ENCODE data around the gene DEPDC1.
"Not testable (repeated sequence)": the region's sequence is repeated elsewhere in the genome, so short reads cannot be mapped to it uniquely, and the experiment has no call there.

DEPDC1 gene

DNA sequence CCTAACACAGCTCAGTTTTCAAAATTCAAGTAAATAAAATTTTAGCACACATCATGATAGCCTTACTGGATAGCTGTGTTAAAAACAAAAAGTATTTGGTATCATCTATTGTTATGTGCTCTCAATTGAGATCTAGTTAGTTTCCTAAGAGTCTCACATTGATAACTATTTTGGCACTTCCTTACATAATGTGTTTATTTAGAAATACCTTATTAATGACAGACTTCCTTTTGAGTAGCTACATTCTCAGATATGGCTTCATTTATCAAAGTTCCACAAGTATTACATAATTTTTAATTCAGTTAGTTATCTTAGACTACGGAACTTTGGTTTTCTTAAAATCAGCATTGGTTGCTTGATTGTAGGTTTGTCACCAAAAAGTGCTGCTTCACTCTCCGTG lies 20.3 kb downstream of the DEPDC1 start:
- not testable (repeated sequence) for H3K9me3 ChIP-seq (ENCODE audit: control insufficient read depth, low read length); H3K4me1 ChIP-seq (ENCODE audit: control insufficient read depth, insufficient read depth, low read length, poor library complexity, severe bottlenecking); H3K4me3 ChIP-seq (ENCODE audit: extremely low read depth, insufficient read depth, low read length, poor library complexity, severe bottlenecking); H3K27ac ChIP-seq (ENCODE audit: low read depth, low read length, severe bottlenecking)
- WGBS, 2 experiments (ENCODE audit: insufficient coverage in 2 of 2): no CpG with 5 or more reads among the region's 2 CpGs
- peaks cover 36% of the 10 kb centered on the region for H3K36me3 ChIP-seq (ENCODE audit: control insufficient read depth, insufficient read depth, low read length)

DNA sequence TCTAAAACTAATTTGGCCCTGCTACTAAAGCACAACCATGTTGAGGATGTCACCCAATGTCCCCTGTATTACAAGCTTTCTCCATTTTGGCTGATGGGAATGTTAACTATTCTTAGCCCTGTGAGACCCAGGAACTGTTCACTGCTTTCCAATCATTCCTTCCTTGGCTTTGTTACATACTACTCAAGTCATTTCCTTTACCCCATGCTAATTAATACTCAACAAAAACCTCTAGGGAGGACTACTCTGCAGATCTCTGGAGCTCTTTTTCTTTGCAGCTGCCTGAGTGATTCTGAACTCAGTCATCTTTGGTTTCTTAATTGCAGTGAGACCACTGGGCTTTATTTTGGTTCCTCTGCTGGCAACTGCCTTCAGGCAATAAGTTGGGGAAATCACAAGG lies 23.8 kb downstream of the DEPDC1 start:
- Histone ChIP-seq H3K27ac (ENCODE audit: low read depth, low read length, severe bottlenecking) (no peak overlapping the region), H3K4me3 (ENCODE audit: extremely low read depth, insufficient read depth, low read length, poor library complexity, severe bottlenecking) (no peak overlapping the region), H3K36me3 (ENCODE audit: control insufficient read depth, insufficient read depth, low read length) (peaks cover 4% of the 10 kb centered on the region), H3K4me1 (ENCODE audit: control insufficient read depth, insufficient read depth, low read length, poor library complexity, severe bottlenecking) (no peaks in the 10 kb centered on the region), H3K9me3 (ENCODE audit: control insufficient read depth, low read length) (no peaks in the 10 kb centered on the region)

DNA sequence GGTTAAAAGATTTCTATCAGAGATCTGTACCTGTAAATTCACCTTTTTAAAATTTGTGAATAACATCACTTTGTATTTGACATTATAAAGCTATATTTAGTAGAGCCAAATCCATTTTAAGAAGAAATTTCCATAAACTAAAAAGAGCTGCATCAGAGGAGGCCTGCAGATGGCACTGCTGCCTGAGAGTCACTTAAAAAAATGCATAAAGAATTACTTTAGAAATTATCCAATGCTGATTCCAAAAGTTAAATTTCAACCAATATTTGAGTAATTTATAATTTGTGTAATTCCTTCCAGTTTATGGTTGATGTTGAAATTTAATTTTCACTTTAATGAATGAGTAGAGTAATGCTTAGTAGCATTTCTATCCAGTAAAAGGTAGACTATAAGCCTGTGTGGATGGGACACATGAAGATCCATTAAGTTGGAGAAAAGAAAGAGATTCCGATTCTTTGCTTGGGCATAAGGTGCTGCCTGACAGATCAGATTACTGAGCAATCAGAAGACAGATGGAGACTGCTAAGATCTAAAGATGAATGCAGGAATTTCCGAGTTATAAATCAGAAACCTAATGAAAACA lies 26.4 kb downstream of the DEPDC1 start:
- H3K9me3 ChIP-seq (ENCODE audit: control insufficient read depth, low read length): no peaks in the 10 kb centered on the region
- no peaks in the 10 kb centered on the region for H3K4me1 ChIP-seq (ENCODE audit: control insufficient read depth, insufficient read depth, low read length, poor library complexity, severe bottlenecking)
- no peak overlapping the region for H3K27ac ChIP-seq (ENCODE audit: low read depth, low read length, severe bottlenecking)
- H3K36me3 ChIP-seq (ENCODE audit: control insufficient read depth, insufficient read depth, low read length): no peaks in the 10 kb centered on the region
- WGBS, 2 experiments (ENCODE audit: insufficient coverage in 2 of 2): 88% methylated on average over 1 of the region's 2 CpGs
- H3K4me3 ChIP-seq (ENCODE audit: extremely low read depth, insufficient read depth, low read length, poor library complexity, severe bottlenecking): no peak overlapping the region

DNA sequence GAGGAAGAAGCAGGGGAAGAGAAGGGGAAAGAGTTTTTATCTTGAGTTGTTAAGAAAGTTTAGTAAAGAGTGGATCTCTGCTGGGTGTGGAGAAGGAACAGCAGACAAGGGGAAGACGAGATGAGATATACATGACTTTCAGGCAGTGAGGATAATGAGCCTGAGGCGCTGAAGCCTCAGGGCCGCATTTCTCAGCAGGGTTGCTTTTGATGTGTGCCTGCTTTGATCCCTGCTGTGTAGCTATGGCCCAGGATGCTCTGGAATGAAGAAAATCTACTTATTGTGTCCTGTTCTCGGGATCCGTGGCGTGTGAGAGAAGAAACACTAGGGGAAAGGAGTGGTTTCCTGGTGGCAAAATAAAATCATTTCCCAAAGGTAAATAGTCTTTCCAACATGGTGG lies 32.0 kb downstream of the DEPDC1 start:
- 13 to 32% methylated on average over 4 to 5 of the region's 6 CpGs for WGBS, 2 experiments (ENCODE audit: insufficient coverage in 2 of 2)
- H3K9me3 ChIP-seq (ENCODE audit: control insufficient read depth, low read length): peaks cover 10% of the 10 kb centered on the region

DNA sequence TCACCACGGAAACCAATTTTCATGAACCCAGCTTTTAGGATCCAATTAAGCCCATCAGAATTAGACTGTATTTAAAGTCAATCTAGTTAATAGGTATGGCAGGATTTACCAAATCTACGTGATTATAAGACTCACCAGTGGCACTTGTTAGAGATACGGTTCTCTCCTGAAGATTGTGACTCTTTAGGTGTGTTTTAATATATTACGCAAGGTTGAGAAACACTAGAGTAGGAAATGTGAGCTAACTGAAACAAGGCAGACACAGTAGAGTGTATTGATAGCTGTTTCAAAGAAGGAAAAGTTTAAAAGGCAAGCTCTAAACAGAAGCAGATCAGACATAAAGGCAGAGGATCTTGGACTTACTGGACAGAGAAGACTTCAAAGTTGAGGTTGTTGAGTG lies 35.9 kb downstream of the DEPDC1 start:
- Histone ChIP-seq H3K4me1 (ENCODE audit: control insufficient read depth, insufficient read depth, low read length, poor library complexity, severe bottlenecking) (peaks cover 4% of the 10 kb centered on the region), H3K36me3 (ENCODE audit: control insufficient read depth, insufficient read depth, low read length) (no peaks in the 10 kb centered on the region), H3K9me3 (ENCODE audit: control insufficient read depth, low read length) (peaks cover 10% of the 10 kb centered on the region), H3K27ac (ENCODE audit: low read depth, low read length, severe bottlenecking) (no peak overlapping the region), H3K4me3 (ENCODE audit: extremely low read depth, insufficient read depth, low read length, poor library complexity, severe bottlenecking) (no peak overlapping the region)
- WGBS, 2 experiments (ENCODE audit: insufficient coverage in 2 of 2): 100% methylated on average over 1 to 3 of the region's 4 CpGs

More for the DNA sequence above, 32.0 kb downstream of the DEPDC1 start:
- Histone ChIP-seq H3K4me1 (ENCODE audit: control insufficient read depth, insufficient read depth, low read length, poor library complexity, severe bottlenecking) (peaks cover 4% of the 10 kb centered on the region), H3K4me3 (ENCODE audit: extremely low read depth, insufficient read depth, low read length, poor library complexity, severe bottlenecking) (no peak overlapping the region), H3K36me3 (ENCODE audit: control insufficient read depth, insufficient read depth, low read length) (no peaks in the 10 kb centered on the region), H3K27ac (ENCODE audit: low read depth, low read length, severe bottlenecking) (no peak overlapping the region)

DNA sequence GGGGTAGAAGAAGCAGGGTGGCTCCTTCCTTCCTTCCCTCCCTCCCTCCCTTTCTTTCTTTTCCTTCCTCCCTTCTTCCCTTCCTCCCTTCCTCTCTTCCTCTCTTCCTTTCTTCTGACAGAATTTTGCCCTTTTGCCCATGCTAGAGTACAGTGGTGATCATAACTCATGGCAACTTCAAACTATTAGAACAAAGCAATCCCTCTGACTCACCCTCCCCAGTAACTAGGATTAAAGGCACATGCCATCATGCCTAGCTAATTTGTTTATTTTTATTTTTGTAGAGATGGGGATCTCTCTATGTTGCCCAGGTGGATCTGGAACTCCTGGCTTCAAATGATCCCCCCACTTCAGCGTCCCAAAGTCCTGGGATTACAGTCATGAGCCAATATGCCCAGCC lies 37.1 kb downstream of the DEPDC1 start:
- peaks cover 10% of the 10 kb centered on the region for H3K9me3 ChIP-seq (ENCODE audit: control insufficient read depth, low read length)
- H3K4me1 ChIP-seq (ENCODE audit: control insufficient read depth, insufficient read depth, low read length, poor library complexity, severe bottlenecking): no peaks in the 10 kb centered on the region
- H3K4me3 ChIP-seq (ENCODE audit: extremely low read depth, insufficient read depth, low read length, poor library complexity, severe bottlenecking): no peak overlapping the region
- WGBS, 2 experiments (ENCODE audit: insufficient coverage in 2 of 2): 100% methylated on average over 1 of the region's 1 CpG
- H3K27ac ChIP-seq (ENCODE audit: low read depth, low read length, severe bottlenecking): no peak overlapping the region
- H3K36me3 ChIP-seq (ENCODE audit: control insufficient read depth, insufficient read depth, low read length): no peaks in the 10 kb centered on the region

DNA sequence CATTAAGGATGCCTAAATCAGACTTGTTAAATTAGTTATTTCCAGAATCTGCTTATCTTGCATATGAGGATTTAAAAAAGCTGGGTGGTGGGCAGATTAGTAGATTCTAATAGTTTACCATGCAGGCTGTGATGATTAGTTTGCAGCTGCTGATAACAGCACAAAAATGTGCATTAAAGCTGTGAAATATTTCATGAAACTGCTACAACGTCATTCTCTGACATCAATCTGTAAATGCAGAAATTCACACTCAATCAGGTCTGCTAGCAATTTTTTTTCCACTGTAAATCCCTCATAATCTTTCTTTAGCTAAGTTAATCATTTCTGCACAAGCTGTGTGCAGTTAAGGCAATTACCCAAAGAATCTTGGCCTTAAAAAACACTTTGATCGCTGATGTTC lies 37.8 kb downstream of the DEPDC1 start:
- Histone ChIP-seq H3K9me3 (ENCODE audit: control insufficient read depth, low read length) (peaks cover 10% of the 10 kb centered on the region), H3K4me1 (ENCODE audit: control insufficient read depth, insufficient read depth, low read length, poor library complexity, severe bottlenecking) (no peaks in the 10 kb centered on the region), H3K27ac (ENCODE audit: low read depth, low read length, severe bottlenecking) (no peak overlapping the region), H3K4me3 (ENCODE audit: extremely low read depth, insufficient read depth, low read length, poor library complexity, severe bottlenecking) (no peak overlapping the region), H3K36me3 (ENCODE audit: control insufficient read depth, insufficient read depth, low read length) (no peaks in the 10 kb centered on the region)
- WGBS, 2 experiments (ENCODE audit: insufficient coverage in 2 of 2): 79 to 89% methylated on average over 1 of the region's 2 CpGs

DNA sequence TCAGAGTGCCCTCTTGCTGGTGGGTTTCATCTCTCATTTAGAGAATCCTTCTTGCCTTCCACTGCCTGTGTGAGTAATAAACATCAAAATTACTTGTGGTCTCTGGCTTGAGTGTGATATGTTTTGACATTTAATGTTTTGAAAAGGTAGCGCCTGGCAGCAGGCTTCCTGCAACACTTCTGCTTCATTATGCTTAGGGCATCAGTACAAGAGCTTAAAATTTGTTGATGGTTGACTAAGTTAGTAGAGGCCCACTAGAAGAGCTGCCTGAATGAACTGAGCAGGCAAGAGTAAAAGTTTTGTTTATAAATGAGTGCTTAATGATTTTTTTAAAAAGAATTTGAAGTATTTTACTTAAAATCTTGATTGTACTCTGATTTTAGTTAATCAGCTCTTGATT lies 40.7 kb downstream of the DEPDC1 start:
- H3K36me3 ChIP-seq (ENCODE audit: control insufficient read depth, insufficient read depth, low read length): no peaks in the 10 kb centered on the region
- H3K27ac ChIP-seq (ENCODE audit: low read depth, low read length, severe bottlenecking): no peak overlapping the region
- H3K9me3 ChIP-seq (ENCODE audit: control insufficient read depth, low read length): no peaks in the 10 kb centered on the region
- WGBS, 2 experiments (ENCODE audit: insufficient coverage in 2 of 2): 100% methylated on average over 1 of the region's 1 CpG
- H3K4me1 ChIP-seq (ENCODE audit: control insufficient read depth, insufficient read depth, low read length, poor library complexity, severe bottlenecking): no peaks in the 10 kb centered on the region
- H3K4me3 ChIP-seq (ENCODE audit: extremely low read depth, insufficient read depth, low read length, poor library complexity, severe bottlenecking): no peak overlapping the region

DNA sequence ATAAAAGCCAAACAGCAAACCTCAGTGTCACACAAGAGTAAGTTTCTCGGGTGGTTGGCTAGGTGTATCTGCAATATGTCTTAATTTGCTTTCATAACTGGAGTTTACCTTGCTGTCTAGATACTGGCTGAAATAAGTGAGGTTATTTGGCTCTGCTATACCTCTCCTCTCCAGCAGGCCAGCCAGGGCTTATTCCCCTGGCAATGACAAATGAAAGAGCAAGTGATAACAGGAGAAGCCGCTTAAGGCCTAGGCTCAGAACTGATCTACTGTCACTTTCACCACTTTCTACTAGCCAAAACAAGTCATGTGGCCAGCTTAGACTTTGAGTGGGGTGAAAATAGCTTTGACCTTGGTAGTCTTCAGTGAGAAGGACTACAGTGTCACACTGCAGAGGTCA lies 42.3 kb downstream of the DEPDC1 start:
- Histone ChIP-seq H3K27ac (ENCODE audit: low read depth, low read length, severe bottlenecking) (no peak overlapping the region), H3K36me3 (ENCODE audit: control insufficient read depth, insufficient read depth, low read length) (no peaks in the 10 kb centered on the region), H3K4me1 (ENCODE audit: control insufficient read depth, insufficient read depth, low read length, poor library complexity, severe bottlenecking) (no peaks in the 10 kb centered on the region), H3K9me3 (ENCODE audit: control insufficient read depth, low read length) (no peaks in the 10 kb centered on the region), H3K4me3 (ENCODE audit: extremely low read depth, insufficient read depth, low read length, poor library complexity, severe bottlenecking) (no peak overlapping the region)
- no CpG with 5 or more reads among the region's 2 CpGs for WGBS, 2 experiments (ENCODE audit: insufficient coverage in 2 of 2)

DNA sequence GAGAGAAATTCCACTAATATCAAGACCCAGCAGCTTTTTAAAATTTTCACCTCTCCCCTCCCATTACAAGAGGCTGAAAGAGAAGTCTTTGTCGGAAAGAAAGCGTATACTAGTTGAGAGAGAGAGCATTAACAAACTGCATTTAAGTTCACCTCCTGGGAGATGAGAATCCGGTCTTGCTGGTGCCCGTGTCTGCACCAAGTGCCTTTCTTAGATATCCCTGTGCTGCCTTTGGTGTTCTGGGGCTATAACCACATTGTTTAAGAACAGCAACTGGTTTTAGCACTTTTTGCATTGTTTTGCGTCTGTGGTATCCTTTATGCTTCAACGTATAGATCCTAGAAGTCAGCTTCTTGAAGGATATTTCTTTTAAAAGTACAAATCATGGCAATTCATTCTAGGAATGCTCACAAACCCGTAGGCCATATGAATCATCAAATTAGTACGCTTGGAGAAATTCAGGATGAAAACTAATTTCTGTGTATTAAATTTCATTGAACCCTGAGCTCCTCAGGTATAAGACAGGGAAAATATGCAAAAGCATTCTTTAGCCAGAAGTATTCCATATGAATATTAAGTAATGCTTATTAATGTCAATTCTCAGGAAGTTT lies 43.7 kb downstream of the DEPDC1 start:
- Histone ChIP-seq H3K9me3 (ENCODE audit: control insufficient read depth, low read length) (no peaks in the 10 kb centered on the region), H3K4me3 (ENCODE audit: extremely low read depth, insufficient read depth, low read length, poor library complexity, severe bottlenecking) (no peak overlapping the region), H3K36me3 (ENCODE audit: control insufficient read depth, insufficient read depth, low read length) (no peaks in the 10 kb centered on the region), H3K27ac (ENCODE audit: low read depth, low read length, severe bottlenecking) (no peak overlapping the region), H3K4me1 (ENCODE audit: control insufficient read depth, insufficient read depth, low read length, poor library complexity, severe bottlenecking) (no peaks in the 10 kb centered on the region)
- WGBS, 2 experiments (ENCODE audit: insufficient coverage in 2 of 2): 87 to 91% methylated on average over 4 to 6 of the region's 8 CpGs

DNA sequence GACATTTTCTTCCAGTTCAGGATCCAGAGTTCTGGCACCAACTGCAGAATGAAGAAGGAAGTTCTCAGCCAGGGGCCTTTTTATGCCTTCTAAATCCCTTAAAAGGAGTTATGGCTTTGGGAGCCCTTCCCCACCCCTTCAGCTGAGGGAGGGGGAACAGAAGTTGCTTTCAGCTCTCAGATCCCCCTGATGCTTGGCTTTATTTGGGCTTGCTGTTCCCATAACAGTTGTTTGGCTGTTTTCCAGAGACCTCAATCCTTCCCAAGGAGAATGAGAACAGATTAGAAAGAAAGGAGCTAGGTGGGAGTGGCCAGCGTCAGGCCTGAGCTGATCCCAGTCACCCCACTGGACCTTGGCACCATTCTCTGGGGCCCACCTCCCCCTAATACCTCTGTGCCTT lies 47.0 kb downstream of the DEPDC1 start, which contains the start of gene RPE65:
Gene RPE65, minus strand, starts transcription at position 54 of the 400 bp plus-strand sequence. Its CDS starts 49 bp downstream, at position 5.
- Histone ChIP-seq H3K9me3 (ENCODE audit: control insufficient read depth, low read length) (no peaks in the 10 kb centered on the region), H3K36me3 (ENCODE audit: control insufficient read depth, insufficient read depth, low read length) (no peaks in the 10 kb centered on the region), H3K4me3 (ENCODE audit: extremely low read depth, insufficient read depth, low read length, poor library complexity, severe bottlenecking) (no peak within 1 kb of the TSS), H3K27ac (ENCODE audit: low read depth, low read length, severe bottlenecking) (no peak within 1 kb of the TSS), H3K4me1 (ENCODE audit: control insufficient read depth, insufficient read depth, low read length, poor library complexity, severe bottlenecking) (no peaks in the 10 kb centered on the region)
- no CpG with 5 or more reads among the region's 1 CpG for WGBS, 2 experiments (ENCODE audit: insufficient coverage in 2 of 2)

All from mesodermal cell (in vitro differentiated cells).